Gastrocnemius medialis (tissue), 4 donors: ENCODE results near the gene ERAS.

Experiments
- POLR2A ChIP-seq, 2 donors: fragments of 450-650 bp; IDR thresholded peaks; one replicate each; pipeline ENCODE4 v1.6.1; 2017; ENCODE audit warnings: antibody characterized with exemption in 2 of 2, mild to moderate bottlenecking in 2 of 2, moderate library complexity in 2 of 2
- TF ChIP-seq, protein P1 (sequence below), 5 experiments: fragments of 450-650 bp in 3 of 5; fragments of 200-600 bp in 2 of 5; sonication (generic) in 2 of 5; IDR thresholded peaks in 4 of 5; conservative IDR thresholded peaks in 1 of 5; 1 replicate in 4 of 5; 2 replicates in 1 of 5; pipeline ENCODE4 v1.5.1; 2016 to 2019; ENCODE audit warnings: antibody characterized with exemption in 5 of 5, mild to moderate bottlenecking in 3 of 5, moderate library complexity in 3 of 5

DNA sequence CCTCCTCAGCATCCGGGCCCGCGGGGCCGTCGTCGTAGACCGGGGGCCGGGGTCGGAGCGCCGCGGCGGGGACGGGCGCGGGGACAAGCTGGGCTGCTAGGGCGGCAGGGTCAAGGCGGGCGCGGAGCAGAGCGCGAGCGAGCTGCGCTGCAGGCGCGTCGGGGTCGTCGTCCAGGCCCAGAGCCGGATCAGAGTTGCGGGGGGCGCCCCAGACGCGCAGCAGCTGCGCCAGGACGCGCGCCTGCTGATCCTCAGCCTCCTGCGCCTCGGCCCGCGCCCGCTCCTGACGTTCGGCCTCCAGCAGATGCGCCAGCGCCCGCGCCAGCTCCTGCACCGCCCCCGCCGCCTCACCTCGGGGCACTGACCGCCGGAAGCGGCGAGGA, 5.6 kb downstream of the ERAS start:
- TF ChIP-seq, protein P1, sequence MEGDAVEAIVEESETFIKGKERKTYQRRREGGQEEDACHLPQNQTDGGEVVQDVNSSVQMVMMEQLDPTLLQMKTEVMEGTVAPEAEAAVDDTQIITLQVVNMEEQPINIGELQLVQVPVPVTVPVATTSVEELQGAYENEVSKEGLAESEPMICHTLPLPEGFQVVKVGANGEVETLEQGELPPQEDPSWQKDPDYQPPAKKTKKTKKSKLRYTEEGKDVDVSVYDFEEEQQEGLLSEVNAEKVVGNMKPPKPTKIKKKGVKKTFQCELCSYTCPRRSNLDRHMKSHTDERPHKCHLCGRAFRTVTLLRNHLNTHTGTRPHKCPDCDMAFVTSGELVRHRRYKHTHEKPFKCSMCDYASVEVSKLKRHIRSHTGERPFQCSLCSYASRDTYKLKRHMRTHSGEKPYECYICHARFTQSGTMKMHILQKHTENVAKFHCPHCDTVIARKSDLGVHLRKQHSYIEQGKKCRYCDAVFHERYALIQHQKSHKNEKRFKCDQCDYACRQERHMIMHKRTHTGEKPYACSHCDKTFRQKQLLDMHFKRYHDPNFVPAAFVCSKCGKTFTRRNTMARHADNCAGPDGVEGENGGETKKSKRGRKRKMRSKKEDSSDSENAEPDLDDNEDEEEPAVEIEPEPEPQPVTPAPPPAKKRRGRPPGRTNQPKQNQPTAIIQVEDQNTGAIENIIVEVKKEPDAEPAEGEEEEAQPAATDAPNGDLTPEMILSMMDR (IDR thresholded peaks at IDR 0.05 in 4 of 5, conservative IDR thresholded peaks at IDR 0.05 in 1 of 5) = no peak
- no peak for TF ChIP-seq POLR2A (IDR thresholded peaks at IDR 0.05)
